NCI-H2227 treated with DMSO at 0.1 percent for 48 hours (cell line): ENCODE data around the gene ZFP92.

Source experiments
- DNase-seq: peaks from one replicate; lab custom pipeline; 2025; lab: John Stamatoyannopoulos, UW

The ZFP92 gene

GRCh38 chrX:153408221-153408721 is 3.0 kb upstream of the ZFP92 start:
- DNase-seq: no peak

- no peak for DNase-seq
These were observed 2.4 kb upstream of the ZFP92 start for GRCh38 chrX:153408871-153409351.

- no peak for DNase-seq
These were observed 1.7 kb upstream of the ZFP92 start for GRCh38 chrX:153409414-153410101.

GRCh38 chrX:153410373-153410772 is 899 bp upstream of the ZFP92 start:
- no peak for DNase-seq

- no peak for DNase-seq
These were observed 401 bp upstream of the ZFP92 start for GRCh38 chrX:153410888-153411254.

GRCh38 chrX:153411988-153412574 is 809 bp downstream of the ZFP92 start:
- no peak for DNase-seq

GRCh38 chrX:153412746-153413720 is 1.8 kb downstream of the ZFP92 start:
- DNase-seq: no peak

- DNase-seq: no peak
These were observed 2.5 kb downstream of the ZFP92 start for GRCh38 chrX:153413731-153414130.

GRCh38 chrX:153414856-153415510 is 3.7 kb downstream of the ZFP92 start:
- no peak for DNase-seq

GRCh38 chrX:153416781-153417450 is 5.6 kb downstream of the ZFP92 start:
- no peak for DNase-seq

GRCh38 chrX:153417637-153418036 is 6.4 kb downstream of the ZFP92 start:
- DNase-seq: no peak

- DNase-seq: no peak
These were observed 9.8 kb downstream of the ZFP92 start for GRCh38 chrX:153420851-153421599.

GRCh38 chrX:153421856-153422255 is 10.6 kb downstream of the ZFP92 start:
- DNase-seq: no peak

- DNase-seq: no peak
These were observed 12.4 kb downstream of the ZFP92 start for GRCh38 chrX:153423652-153424051.

- no peak for DNase-seq
These were observed 14.9 kb downstream of the ZFP92 start for GRCh38 chrX:153426204-153426603.

GRCh38 chrX:153430796-153431195 is 19.5 kb downstream of the ZFP92 start:
- no peak for DNase-seq

- no peak for DNase-seq
These were observed 21.9 kb downstream of the ZFP92 start for GRCh38 chrX:153433161-153433680.

- no peak for DNase-seq
These were observed 22.6 kb downstream of the ZFP92 start for GRCh38 chrX:153433781-153434285.

GRCh38 chrX:153434801-153435200 is 23.5 kb downstream of the ZFP92 start:
- no peak for DNase-seq

GRCh38 chrX:153435845-153436244 is 24.6 kb downstream of the ZFP92 start:
- DNase-seq: no peak
